NCI-H345 (cell line): ENCODE results near the gene TRIM28.

Source experiments
- DNase-seq: peaks from one replicate; lab custom pipeline; 2025; lab: John Stamatoyannopoulos, UW

The TRIM28 gene

DNA sequence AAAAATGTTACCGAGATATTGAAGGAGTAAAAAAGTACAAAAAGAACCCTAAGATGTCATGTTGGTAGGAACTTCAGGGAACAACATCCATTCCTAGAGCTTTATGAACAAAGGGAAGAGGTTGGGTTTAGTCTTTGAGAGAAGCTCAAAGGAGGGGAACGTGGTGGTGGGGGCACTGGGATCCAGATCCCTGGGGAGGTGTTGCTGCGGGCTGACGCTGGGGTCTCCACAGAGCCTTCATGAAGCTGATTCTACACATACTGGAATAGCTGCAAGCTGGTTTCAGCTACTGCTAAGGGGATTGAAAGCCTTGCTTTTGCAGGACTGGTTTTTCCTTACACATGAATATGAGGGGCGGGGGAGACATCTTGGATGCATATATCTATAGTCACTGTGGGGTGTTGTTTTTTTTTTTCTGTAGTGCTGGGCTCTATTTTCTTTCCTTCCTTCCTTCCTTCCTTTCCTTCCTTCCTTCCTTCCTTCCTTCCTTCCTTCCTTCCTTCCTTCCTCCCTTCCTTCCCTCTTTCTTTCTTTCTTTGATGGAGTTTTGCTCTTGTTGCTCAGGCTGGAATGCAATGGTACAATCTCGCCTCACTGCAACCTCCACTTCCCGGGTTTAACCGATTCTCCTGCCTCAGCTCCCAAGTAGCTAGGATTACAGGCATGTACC, 35.7 kb downstream of the TRIM28 start:
- DNase-seq: no peak

DNA sequence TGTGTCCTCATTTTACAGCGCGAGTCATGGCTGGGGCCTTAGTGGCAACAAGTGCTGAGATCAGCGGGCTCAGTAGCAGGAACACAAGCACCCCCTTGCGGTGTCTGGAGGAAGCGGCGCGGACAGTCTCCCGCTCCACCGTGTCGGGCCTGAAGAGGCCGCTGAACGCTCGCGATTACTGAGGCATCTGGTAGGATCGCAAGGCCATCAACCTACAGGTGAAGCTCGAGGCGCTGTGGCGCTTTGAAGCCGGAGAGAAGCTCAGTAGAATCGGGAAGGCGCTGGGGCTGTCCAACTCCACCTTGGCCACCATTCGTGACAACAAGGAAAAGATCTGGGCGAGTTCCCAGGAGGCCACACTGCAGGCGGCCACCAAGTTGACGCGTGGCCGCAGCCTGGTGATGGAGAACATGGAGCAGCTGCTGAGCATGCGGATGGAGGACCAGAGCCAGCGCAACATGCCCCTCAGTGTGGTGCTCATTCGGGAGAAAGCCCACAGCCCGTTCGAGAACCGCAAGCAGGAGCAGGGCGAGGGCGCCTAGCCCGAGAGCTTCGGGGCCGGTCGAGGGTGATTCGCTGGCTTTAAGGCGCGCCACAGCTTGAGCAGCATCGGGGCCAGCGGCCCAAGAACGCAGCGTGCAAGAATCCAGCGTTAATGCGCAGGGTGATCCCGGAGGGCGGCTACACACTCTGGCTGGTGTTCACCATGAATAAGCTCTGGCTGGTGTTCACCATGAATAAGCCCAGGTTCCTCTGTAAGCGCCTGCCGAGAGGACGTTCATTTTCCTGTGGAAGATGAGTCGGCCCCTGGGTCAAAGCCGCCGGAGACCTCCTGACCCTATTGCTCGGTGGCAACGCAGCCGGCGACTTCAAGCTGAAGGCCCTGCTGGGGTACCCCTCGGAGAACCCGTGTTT, 37.6 kb downstream of the TRIM28 start:
- no peak for DNase-seq

DNA sequence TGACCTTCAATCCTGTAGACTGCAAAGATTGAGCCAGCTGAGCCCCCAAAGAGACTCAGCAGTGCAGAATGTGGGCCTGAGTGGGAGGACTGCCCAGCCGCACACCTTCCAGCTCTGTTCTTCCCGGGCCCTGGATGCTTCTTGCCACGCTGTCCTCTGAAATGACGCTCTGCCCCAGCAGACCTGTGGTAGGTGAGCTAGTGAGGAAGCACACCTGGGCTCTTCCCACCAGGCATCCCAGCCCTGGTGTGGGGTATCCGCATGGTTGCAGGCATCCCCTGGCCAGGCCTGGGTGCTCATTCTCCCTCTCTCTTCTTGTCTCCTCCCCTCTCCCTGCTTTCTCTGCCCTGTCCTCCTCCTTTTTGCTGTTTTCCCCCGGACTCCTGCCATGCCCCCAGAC, 39.1 kb downstream of the TRIM28 start:
- no peak for DNase-seq

DNA sequence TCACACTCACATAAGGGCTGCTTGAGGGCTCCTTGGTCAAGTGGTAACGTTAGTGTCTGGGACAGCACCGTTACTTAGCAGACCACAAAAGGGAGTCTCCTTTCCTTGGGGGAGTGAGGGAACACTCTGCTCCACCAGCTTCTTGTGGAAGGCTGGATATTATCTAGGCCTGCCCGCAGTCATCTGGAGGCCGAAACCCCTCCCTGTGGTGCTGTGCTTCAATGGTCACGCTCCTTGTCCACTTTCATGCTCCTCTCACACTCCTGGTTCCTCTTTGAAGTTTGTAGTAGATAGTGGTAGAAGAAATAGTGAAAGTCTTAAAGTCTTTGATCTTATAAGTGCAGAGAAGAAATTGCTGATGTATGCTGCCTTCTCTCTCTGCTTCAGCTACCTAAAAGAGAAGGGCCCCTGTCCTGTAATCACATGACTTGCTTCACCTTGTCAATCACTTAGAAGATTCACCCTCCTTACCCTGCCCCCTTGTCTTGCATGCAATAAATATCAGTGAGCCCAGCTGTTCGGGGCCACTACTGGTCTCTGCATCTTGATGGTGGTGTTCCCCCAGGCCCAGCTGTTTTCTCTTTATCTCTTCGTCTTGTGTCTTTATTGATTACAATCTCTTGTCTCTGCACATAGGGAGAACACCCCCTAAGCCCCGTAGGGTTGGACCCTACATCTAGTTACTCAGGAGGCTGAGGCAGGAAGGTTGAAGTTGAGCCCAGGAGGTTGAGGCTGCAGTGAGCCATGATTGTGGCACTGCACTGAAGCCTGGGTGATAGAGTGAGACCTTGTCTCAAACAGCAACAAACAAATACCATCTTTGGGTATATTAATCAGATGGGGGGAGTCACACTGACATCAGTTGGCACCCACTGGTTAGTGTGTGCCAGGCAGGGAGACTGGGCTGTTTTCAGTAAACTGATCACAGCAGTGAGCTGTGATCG, 40.9 kb downstream of the TRIM28 start:
- DNase-seq: no peak

DNA sequence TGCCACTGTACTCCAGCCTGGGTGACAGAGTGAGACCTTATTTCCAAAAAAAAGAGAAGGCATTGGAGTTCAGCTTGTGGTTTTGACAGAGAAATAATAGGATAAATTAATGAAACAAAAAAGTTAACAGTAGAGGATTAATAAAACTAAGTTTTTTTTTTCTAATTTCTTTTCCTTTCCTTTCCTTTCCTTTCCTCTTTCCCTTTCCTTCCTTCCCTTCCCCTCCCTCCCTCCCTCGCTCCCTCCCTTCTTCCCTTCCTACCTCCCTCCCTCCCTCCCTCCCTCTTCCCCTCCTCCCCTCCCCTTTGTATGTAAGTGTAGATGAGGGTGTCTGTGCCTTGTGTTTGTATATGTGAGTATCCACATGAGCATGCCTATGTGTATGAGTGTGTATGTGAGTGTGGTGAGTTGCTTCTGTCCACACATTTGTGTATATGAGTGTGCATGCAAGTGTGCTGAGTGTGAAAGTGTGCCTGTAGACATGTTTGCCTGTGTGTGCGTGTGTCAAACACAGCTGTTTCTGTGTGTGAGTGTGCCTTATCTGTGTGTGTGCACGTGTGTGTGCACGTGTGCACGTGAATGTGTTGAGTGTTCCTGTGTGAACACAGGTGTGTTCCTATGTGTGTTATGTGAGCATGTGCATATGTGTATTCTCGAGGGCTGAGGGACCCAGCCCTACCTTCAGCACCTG, 41.7 kb downstream of the TRIM28 start:
- DNase-seq: no peak

DNA sequence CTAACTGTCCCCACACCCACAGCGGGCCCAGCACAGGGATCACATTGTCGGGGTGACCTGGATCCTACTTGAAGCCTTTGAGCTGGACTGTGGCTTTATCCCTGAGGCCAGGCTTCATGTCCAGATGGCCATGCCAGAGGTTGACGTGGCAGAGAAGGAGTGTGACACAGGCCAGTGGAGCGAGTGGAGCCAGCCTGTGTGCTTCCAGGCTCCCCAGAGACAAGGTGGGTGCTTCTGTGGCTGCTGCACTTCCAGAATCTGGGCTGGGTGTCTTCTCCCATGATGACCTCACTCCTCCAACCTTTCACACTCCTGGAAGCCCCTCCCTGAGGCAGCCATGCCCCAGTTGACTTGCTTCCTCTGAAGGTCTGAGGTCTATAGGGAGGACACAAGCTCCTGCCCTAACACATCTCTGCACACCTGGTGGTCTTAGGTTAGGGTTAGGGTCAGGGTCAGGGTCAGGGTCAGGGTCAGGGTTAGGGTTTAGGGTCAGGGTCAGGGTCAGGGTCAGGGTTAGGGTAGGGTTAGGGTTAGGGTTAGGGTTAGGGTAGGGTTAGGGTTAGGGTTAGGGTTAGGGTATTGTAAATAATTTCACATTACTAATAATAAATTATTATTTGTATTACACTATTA, 42.4 kb downstream of the TRIM28 start:
- no peak for DNase-seq
